Neural cell (in vitro differentiated cells): ENCODE results near the gene FGF1. TPM values are rescaled to one million over a fixed set of nuclear protein-coding genes. Genes with fewer than 3 reads are reported as not detected.

Experiments
- H2AFZ ChIP-seq: fragments of 200-600, 300-800 bp; sonication (generic), shearing (Covaris generic); 2 replicates; pipeline ENCODE4 v1.6.0; 2014; ENCODE audit warnings: low read depth, mild to moderate bottlenecking, antibody characterized with exemption, low read length, moderate library complexity
- H3F3A ChIP-seq: fragments of 200-600 bp; shearing (Covaris generic); 2 replicates; pipeline ENCODE4 v1.6.1; 2016; ENCODE audit warnings: mild to moderate bottlenecking, moderate library complexity, mixed read lengths, antibody characterized with exemption, low read length; ENCODE audit not compliant: insufficient read depth, poor library complexity, severe bottlenecking
- H3K27ac ChIP-seq: fragments of 200-600, 300-800 bp; sonication (generic), shearing (Covaris generic); 2 replicates; pipeline ENCODE4 v1.5.1; 2014; ENCODE audit warnings: mild to moderate bottlenecking, low read length, moderate library complexity
- H3K27me3 ChIP-seq: fragments of 300-800, 200-600 bp; sonication (generic), shearing (Covaris generic); 2 replicates; pipeline ENCODE4 v1.6.0; 2014; ENCODE audit warnings: mild to moderate bottlenecking, low read depth, low read length, moderate library complexity; ENCODE audit not compliant: insufficient read depth
- H3K36me3 ChIP-seq: fragments of 300-800, 200-600 bp; sonication (generic), shearing (Covaris generic); 2 replicates; pipeline ENCODE4 v1.5.1; 2014; ENCODE audit warnings: mild to moderate bottlenecking, antibody characterized with exemption, low read length, moderate library complexity; ENCODE audit not compliant: insufficient read depth
- H3K4me2 ChIP-seq: fragments of 300-800, 200-600 bp; sonication (generic), shearing (Covaris generic); 2 replicates; pipeline ENCODE4 v1.6.0; 2014; ENCODE audit warnings: mild to moderate bottlenecking, low read length
- H3K4me3 ChIP-seq: fragments of 300-800, 200-600 bp; sonication (generic), shearing (Covaris generic); 2 replicates; pipeline ENCODE4 v1.5.1; 2014; ENCODE audit warnings: mild to moderate bottlenecking, low read length, moderate library complexity
- H3K79me2 ChIP-seq: fragments of 200-600 bp; shearing (Covaris generic); replicated peaks from 2 replicates; pipeline ENCODE4 v1.6.0; 2014; ENCODE audit warnings: mild to moderate bottlenecking, low read length, moderate library complexity; ENCODE audit not compliant: insufficient read depth
- H3K9ac ChIP-seq: fragments of 300-800, 200-600 bp; sonication (generic), shearing (Covaris generic); 2 replicates; pipeline ENCODE4 v1.6.1; 2016; ENCODE audit warnings: mild to moderate bottlenecking, low read length, mixed read lengths
- H3K9me2 ChIP-seq: fragments of 200-600 bp; shearing (Covaris generic); 2 replicates; pipeline ENCODE4 v1.6.1; 2016; ENCODE audit warnings: mild to moderate bottlenecking, low read length, mixed read lengths; ENCODE audit not compliant: insufficient read depth
- H3K9me3 ChIP-seq: fragments of 200-600, 300-800 bp; sonication (generic), shearing (Covaris generic); 2 replicates; pipeline ENCODE4 v1.6.1; 2016; ENCODE audit warnings: mild to moderate bottlenecking, mixed run types, low read length, moderate library complexity, mixed read lengths
- H4K20me1 ChIP-seq: fragments of 200-600 bp; shearing (Covaris generic); 2 replicates; pipeline ENCODE4 v1.6.1; 2016; ENCODE audit warnings: mild to moderate bottlenecking, mixed run types; ENCODE audit not compliant: insufficient read depth
- EP300 ChIP-seq: fragments of 450-650 bp; conservative IDR thresholded peaks from 2 replicates; pipeline ENCODE4 v1.6.1; 2014; ENCODE audit warnings: antibody characterized with exemption, mild to moderate bottlenecking, moderate library complexity; ENCODE audit not compliant: poor library complexity, severe bottlenecking
- EZH2 ChIP-seq: fragments of 200-600, 300-800 bp; shearing (Covaris generic), sonication (generic); IDR thresholded peaks from 2 replicates; pipeline ENCODE4 v1.6.1; 2014; ENCODE audit warnings: antibody characterized with exemption, low read length, borderline replicate concordance, mild to moderate bottlenecking; ENCODE audit not compliant: insufficient read depth, poor library complexity, severe bottlenecking
- MXI1 ChIP-seq: fragments of 450-650 bp; conservative IDR thresholded peaks from 2 replicates; pipeline ENCODE4 v1.6.1; 2014; ENCODE audit warnings: antibody characterized with exemption, mild to moderate bottlenecking; ENCODE audit not compliant: poor library complexity, severe bottlenecking
- RAD21 ChIP-seq: fragments of 450-650 bp; conservative IDR thresholded peaks from 2 replicates; pipeline ENCODE4 v1.6.1; 2014; ENCODE audit warnings: antibody characterized with exemption, mild to moderate bottlenecking, moderate library complexity
- SMC3 ChIP-seq: fragments of 450-650 bp; conservative IDR thresholded peaks from 2 replicates; pipeline ENCODE4 v1.6.1; 2014; ENCODE audit warnings: antibody characterized with exemption, mild to moderate bottlenecking, moderate library complexity; ENCODE audit not compliant: poor library complexity
- TAF1 ChIP-seq: IDR thresholded peaks from 2 replicates; pipeline ENCODE4 v1.6.1; 2012; ENCODE audit warnings: low read depth
- polyA plus RNA-seq: library from polyadenylated mRNA; depleted of rRNA; stranded (reverse); fragments of >200 nt; gene quantifications from 2 replicates; pipeline ENCODE4 v1.2.3, GENCODE V29; 2014
- TF ChIP-seq, protein P1 (sequence below): fragments of 450-650 bp; IDR thresholded peaks from 2 replicates; pipeline ENCODE4 v1.5.1; 2014; ENCODE audit warnings: antibody characterized with exemption, mild to moderate bottlenecking, moderate library complexity; ENCODE audit not compliant: poor library complexity, severe bottlenecking
- TF ChIP-seq, protein P2 (sequence below): IDR thresholded peaks from 2 replicates; pipeline ENCODE4 v1.6.1; 2012; ENCODE audit warnings: borderline replicate concordance

FGF1 gene
- polyA plus RNA-seq, 1 donor from 2014 or later = not detected

GRCh38 chr5:142722146-142722545 is 36.3 kb upstream of the FGF1 start:
- no peaks in the 10 kb centered on the region for H3K79me2 ChIP-seq
- no peaks in the 10 kb centered on the region for H3K9me2 ChIP-seq
- H3K36me3 ChIP-seq = no peaks in the 10 kb centered on the region
- H3K9me3 ChIP-seq = no peaks in the 10 kb centered on the region
- no peak overlapping the region for H3K27ac ChIP-seq
- TF ChIP-seq SMC3 (no peak), MXI1 (no peak), EZH2 (no peak), RAD21 (no peak), EP300 (no peak)
- TF ChIP-seq, protein P1, sequence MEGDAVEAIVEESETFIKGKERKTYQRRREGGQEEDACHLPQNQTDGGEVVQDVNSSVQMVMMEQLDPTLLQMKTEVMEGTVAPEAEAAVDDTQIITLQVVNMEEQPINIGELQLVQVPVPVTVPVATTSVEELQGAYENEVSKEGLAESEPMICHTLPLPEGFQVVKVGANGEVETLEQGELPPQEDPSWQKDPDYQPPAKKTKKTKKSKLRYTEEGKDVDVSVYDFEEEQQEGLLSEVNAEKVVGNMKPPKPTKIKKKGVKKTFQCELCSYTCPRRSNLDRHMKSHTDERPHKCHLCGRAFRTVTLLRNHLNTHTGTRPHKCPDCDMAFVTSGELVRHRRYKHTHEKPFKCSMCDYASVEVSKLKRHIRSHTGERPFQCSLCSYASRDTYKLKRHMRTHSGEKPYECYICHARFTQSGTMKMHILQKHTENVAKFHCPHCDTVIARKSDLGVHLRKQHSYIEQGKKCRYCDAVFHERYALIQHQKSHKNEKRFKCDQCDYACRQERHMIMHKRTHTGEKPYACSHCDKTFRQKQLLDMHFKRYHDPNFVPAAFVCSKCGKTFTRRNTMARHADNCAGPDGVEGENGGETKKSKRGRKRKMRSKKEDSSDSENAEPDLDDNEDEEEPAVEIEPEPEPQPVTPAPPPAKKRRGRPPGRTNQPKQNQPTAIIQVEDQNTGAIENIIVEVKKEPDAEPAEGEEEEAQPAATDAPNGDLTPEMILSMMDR = no peak
- TF ChIP-seq, protein P2, sequence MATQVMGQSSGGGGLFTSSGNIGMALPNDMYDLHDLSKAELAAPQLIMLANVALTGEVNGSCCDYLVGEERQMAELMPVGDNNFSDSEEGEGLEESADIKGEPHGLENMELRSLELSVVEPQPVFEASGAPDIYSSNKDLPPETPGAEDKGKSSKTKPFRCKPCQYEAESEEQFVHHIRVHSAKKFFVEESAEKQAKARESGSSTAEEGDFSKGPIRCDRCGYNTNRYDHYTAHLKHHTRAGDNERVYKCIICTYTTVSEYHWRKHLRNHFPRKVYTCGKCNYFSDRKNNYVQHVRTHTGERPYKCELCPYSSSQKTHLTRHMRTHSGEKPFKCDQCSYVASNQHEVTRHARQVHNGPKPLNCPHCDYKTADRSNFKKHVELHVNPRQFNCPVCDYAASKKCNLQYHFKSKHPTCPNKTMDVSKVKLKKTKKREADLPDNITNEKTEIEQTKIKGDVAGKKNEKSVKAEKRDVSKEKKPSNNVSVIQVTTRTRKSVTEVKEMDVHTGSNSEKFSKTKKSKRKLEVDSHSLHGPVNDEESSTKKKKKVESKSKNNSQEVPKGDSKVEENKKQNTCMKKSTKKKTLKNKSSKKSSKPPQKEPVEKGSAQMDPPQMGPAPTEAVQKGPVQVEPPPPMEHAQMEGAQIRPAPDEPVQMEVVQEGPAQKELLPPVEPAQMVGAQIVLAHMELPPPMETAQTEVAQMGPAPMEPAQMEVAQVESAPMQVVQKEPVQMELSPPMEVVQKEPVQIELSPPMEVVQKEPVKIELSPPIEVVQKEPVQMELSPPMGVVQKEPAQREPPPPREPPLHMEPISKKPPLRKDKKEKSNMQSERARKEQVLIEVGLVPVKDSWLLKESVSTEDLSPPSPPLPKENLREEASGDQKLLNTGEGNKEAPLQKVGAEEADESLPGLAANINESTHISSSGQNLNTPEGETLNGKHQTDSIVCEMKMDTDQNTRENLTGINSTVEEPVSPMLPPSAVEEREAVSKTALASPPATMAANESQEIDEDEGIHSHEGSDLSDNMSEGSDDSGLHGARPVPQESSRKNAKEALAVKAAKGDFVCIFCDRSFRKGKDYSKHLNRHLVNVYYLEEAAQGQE = no peak
- no peaks in the 10 kb centered on the region for H3K27me3 ChIP-seq
- no peak overlapping the region for H3K4me3 ChIP-seq
- H3F3A ChIP-seq = no peaks in the 10 kb centered on the region
- no peak overlapping the region for H3K9ac ChIP-seq
- H4K20me1 ChIP-seq = no peaks in the 10 kb centered on the region
- H3K4me2 ChIP-seq = no peak overlapping the region
- no peak overlapping the region for H2AFZ ChIP-seq

GRCh38 chr5:142720641-142721271 is 34.9 kb upstream of the FGF1 start:
- Histone ChIP-seq H3K9me2 (no peaks in the 10 kb centered on the region), H3K9me3 (no peaks in the 10 kb centered on the region), H3K27ac (no peak overlapping the region), H3K79me2 (no peaks in the 10 kb centered on the region), H3K4me2 (no peak overlapping the region), H3K36me3 (no peaks in the 10 kb centered on the region), H3K9ac (no peak overlapping the region), H3K4me3 (no peak overlapping the region), H3K27me3 (no peaks in the 10 kb centered on the region), H4K20me1 (no peaks in the 10 kb centered on the region), H3F3A (no peaks in the 10 kb centered on the region), H2AFZ (no peak overlapping the region)
- TF ChIP-seq RAD21 (no peak), TAF1 (no peak), MXI1 (no peak)
- TF ChIP-seq, protein P1 = no peak
